Activated CD4-positive, alpha-beta T cell treated with anti-CD3 and anti-CD28 coated beads, Interleukin-2, amount 50 U/mL, for 4 hours (primary cell): ENCODE data around the gene EFCAB5.
"Not testable (repeated sequence)": the region's sequence is repeated elsewhere in the genome, so short reads cannot be mapped to it uniquely, and the experiment has no call there.

Experiments used
- DNase-seq, 2 experiments: peaks; one replicate each; pipeline ENCODE4 v3.0.0-alpha.2; 2020

Gene EFCAB5

DNA sequence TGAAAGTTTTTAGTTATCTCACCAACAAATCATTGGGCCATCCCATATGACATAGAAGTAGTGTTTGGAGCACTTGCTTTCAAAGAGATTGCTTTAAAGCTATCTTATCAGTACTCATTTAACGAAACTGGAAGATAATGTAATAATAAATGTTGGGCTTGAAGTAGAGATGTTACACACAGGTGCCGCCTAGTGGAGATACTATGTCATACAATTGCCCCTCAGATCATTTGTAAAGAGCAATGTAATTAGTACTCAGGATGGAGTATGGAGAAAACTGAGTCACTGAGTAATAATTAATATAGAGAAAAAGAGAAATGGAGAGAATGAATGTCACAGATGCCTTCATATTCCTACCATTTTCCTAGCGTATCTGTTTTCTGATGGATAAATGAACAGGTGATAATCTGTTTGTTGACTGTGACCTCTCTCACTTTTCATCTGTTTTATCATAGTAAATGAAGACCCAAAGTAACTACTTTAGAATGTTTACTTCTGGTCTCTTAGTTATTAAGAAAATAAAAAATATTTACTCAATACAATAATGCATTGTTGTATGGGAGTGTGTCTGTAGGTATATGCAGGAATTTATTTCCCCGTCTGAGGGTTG, 80.4 kb downstream of the EFCAB5 start:
- peak; percentile 9 to 12 for DNase-seq

DNA sequence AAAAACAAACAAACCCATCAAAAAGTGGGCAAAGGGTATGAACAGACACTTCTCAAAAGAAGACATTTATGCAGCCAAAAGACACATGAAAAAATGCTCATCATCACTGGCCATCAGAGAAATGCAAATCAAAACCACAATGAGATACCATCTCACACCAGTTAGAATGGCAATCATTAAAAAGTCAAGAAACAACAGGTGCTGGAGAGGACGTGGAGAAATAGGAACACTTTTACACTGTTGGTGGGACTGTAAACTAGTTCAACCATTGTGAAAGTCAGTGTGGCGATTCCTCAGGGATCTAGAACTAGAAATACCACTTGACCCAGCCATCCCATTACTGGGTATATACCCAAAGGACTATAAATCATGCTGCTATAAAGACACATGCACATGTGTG, 83.9 kb downstream of the EFCAB5 start:
- not testable (repeated sequence) for DNase-seq

DNA sequence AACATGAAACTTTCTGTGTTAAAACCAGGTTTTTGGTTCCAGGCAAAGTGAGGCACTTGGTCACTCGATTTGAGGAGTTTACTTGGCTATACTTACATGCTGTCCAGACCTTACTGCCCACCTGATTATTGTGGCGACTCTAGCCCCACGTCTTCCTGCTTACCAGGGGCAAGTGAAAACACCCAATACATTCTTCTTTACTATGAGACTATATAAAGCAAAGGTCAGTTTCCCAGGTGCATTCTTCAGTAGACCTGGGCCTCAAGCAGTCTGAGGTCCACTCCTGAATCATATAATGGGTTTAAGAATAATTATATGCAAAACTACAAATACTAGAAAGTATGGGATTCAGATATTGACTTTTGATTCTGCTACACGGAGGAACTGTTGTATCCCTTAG, 86.2 kb downstream of the EFCAB5 start:
- DNase-seq = no peak

DNA sequence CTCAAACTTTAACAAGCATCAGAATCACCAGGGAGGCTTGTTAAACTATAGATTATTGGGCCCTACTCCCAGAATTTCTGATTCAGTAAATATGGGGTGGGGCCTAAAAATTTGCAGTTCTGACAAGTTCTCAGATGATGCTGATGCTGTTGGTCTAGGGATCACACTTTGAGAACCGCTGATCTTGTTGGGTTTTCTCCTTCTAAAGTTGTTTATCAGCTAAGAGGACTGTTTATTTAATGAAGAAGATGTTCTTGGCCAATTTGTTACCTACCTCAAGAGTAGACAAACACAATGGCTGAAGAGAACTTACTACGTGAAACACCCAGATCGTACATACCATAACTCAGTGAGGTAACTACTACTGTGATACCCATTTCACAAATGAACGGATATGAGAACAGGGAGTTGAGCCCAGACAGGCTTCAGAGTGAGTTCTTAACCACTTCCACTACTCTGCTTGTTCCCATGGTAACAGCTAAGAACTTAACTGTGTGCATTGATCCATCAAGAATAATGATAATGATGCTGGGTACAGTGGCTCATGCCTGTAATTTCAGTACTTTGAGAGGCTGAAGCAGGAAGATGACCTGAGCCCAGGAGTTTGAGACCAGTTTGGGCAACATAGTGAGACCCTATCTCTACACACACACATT, 89.9 kb downstream of the EFCAB5 start:
- no peak for DNase-seq

DNA sequence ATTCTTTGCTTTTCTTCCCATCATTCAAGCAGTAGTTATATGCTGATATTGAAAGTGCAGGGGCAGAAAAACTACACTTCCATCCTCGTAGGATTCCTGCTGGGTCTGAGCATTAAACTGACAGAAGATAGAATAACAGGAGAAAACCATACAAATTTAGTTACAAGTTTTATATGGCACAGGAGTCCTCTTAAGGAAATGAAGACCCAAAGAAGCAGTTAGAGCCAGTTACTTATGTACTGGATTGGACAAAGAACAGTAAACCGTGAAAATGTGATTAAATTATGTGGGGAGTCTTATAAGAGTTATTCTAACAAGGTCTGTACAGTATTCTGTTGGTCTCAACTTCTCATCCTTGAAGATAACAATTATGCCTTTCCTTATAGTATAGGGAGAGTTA, 93.9 kb downstream of the EFCAB5 start:
- no peak for DNase-seq

DNA sequence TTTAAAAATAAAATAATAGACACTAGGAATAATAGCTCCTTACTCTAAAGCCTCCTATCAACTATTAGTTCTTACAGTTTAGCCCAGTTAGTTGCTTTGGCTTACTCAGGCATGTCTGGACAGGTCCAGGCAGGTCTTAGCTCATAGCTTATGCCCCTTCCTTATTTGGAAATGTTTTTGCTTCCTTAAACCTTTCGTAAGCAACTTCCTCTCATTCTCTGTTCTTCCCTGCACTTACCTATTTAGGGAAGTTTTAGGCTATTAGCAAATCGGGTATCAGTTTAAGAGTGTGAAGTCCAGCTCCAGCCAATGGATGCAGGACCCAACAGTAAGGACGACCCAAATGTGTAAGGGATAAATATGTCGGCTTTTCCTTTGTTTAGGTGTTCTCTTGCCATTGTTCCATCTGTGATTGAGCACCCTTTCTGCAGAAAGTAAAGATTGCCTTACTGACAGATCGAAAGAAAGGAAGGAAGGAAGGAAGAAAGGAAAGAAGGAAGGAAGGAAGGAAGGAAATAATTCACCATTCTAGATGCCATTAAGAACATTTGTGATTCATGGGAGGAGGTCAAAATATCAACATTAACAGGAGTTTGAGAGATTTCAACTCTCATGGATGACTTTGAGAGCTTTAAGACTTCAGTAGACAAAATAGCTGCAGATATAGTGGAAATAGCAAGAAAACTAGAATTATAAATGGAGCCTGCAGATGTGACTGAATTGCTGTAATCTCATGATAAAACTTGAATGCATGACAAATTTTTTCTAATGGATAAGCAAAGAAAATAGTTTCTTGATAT, 99.5 kb downstream of the EFCAB5 start:
- DNase-seq = not testable (repeated sequence)

DNA sequence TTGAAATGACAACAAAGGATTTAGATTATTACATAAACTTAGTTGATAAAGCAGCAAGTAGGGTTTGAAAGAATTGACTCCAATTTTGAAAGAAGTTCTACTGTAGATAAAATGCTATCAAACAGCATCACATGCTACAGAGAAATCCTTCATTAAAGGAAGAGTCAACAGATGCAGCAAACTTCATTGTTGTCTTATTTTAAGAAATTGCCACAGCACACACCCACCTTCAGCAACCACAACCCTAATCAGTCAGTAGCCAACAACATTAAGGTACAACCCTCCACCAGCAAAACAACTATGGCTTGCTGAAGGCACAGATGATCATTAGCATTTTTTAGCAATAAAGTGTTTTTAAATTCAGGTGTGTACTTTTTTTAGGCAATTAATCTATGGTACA, 100.1 kb downstream of the EFCAB5 start:
- no peak for DNase-seq

DNA sequence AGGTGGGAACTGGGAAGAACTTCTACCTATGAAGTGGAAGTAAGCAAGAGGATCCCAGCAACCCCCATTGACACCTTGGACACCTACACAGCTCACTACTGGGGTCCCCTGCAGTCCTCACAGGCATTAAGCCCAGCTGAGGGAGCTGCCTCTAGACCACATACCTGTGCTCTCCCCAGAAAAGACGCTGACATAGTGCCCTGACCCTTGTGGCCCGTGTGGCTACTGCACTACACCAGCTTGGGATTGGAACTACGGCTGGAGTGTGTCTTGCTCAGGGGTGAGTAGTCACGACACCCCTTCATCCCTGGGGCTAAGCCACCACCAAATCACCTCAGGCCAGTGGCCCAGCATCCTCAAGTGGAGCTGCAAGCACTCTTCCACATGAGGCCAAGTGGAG, 120.9 kb downstream of the EFCAB5 start:
- no peak for DNase-seq

DNA sequence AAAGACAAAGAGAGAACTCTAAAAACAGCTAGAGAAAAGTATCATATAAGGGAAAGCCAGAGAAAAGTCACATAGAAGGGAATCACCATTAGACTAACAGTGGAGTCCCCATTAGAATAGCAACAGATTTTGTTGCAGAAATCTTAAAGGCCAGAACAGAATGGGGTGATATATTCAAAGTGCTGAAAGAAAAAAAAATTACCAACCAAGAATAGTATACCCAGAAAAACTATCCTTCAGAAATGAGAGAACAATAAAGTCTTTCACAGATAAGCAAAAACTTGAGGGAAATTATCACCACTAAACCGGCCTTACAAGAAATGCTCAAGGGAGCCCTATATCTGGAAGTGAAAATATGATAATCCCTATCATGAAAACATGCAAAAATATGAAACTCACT, 123.3 kb downstream of the EFCAB5 start:
- DNase-seq = no peak

DNA sequence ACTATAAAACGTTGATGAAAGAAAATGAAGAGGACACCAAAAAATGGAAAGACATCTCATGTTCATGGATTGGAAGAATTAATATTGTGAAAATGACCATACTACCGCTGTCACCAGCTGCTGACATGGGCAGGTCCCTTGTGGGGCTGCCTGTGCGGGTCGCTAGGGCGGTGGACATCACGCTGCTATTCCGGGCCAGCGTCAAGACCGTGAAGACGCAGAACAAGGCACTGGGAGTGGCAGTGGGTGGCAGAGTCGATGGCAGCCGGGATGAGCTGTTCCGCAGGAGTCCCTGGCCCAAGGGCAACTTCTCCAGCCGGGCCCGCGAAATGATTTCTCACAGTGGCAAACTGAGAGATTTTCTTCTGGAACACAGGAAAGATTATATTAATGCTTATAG, 127.0 kb downstream of the EFCAB5 start:
- DNase-seq = no peak

DNA sequence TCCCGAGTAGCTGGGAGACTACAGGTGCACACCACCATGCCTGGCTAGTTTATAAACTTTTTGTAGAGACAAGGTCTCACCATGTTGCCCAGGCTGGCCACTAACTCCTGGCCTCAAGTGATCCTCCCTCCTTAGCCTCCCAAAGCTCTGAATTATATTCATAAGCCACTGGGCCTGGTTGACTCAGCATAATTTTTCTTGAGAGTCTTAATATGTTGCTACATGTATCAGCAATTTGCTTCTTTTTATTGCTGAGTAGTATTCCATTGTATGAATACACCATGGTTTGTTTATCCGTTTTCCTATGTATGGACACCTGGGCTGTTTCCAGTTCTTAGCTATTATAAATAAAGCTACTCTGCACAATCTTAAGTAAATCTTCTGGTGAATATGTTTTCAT, 132.8 kb downstream of the EFCAB5 start:
- DNase-seq = no peak

DNA sequence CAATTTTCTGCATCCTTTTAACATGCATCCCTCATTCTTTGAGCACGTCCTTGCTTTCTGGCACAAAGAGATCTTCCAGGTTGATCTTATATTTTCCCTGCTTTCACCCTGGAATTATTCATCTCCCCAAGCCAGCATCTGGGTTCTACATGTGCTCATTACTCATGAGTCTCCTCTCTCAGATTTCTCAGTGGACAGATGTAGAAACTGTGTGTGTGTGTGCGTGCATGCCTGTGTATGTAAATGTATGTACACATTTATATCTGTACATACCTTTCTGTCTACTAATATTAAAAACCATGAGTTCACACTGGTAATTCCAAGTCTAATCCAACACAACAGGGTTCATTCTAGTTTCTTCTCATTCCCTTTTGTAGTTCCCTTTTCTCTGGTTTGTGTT, 133.3 kb downstream of the EFCAB5 start:
- DNase-seq = no peak

DNA sequence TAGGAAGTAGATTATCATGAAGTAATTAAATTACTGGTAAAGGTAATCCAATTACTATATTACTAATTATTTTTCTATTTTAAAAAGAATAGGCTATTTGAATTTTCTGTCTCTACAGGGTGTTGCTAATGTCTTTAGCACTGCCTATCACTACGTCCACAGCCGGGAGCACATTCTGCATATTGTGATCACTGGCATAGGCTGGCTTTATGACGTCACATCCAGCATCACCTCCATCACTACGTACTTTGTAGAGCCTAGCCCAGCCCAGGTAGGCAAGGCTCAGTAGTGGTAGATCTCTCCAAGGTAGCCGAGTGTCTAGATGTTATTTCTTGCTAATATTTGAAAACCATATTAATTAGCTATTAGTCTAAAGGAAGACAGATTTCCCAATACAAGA, 141.3 kb downstream of the EFCAB5 start:
- no peak for DNase-seq

DNA sequence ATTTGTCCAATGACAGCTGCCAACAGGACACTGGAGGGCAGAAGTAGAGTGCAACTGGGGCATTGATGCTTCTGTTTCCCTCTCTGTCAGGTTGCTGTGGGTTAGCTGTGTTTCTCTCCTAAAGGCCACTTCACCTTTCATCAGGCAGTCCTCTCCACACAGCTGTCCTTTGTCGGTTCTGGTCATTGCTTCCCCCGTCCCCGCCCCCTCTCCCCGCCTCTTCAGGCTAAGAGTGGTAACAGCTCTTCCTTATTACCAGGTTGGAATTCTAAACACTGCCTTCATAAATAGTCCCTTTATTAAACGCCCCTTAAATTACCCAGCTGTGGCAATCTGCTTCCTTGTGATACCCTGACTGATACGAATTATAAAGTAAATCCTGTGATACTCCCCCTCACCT, 143.4 kb downstream of the EFCAB5 start:
- DNase-seq = no peak

DNA sequence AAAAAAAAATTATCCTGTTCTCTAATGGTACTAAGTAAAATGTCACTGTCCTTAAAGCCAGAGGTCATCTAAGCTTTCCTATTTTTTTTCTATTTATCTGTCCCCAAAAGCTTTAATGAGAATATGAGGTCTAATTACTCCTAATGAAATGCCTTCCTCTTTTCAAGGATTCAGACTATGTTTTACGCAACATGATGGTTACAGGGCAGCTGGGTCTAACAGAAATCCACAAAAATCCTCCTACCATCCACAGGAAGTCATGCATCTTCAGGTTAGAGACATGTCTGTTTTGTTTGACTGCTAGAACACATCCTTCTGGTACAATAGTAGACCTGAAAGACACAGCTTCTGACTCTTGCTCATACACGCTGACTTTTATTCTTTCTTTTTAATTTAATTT, 145.5 kb downstream of the EFCAB5 start:
- no peak for DNase-seq

DNA sequence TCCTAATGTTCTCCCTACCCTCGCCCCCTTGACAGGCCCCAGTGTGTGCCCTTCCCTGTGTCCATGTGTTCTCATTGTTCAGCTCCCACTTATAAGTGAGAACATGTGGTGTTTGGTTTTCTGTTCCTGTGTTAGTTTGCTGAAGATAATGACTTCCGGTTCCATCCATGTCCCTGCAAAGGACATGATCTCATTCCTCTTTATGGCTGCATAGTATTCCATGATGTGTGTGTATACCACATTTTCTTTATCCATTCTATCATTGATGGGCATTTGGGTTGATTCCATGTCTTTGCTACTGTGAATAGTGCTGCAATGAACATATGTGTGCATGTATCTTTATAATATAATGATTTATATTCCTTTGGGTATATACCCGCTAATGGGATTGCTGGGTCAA, 146.0 kb downstream of the EFCAB5 start:
- DNase-seq = not testable (repeated sequence)

DNA sequence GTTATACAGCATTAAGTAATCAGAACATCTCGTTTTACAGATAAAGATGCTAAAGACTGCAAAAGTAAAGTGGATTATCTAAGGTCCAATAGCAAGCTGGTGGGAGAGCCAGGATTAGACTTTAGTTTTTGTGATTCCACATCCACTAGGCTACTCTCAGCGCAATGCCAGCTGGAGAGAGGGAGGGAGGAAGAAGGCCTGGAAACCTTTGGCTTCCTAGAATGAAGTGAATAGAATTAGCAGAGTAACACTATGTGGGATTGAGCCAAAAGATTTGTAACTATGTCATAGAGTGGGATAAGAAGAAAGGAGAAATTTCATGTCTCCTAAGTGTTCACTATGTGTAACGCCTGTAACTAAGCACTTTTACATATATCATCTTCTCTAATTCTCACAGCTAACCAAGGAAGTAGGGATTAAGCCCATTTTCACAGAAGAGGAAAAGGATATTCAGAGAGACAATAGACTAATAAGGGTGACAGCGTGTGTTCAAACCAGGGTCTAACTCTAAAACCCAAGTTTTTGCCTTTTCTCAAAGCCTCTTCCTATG, 149.8 kb downstream of the EFCAB5 start:
- DNase-seq = no peak

DNA sequence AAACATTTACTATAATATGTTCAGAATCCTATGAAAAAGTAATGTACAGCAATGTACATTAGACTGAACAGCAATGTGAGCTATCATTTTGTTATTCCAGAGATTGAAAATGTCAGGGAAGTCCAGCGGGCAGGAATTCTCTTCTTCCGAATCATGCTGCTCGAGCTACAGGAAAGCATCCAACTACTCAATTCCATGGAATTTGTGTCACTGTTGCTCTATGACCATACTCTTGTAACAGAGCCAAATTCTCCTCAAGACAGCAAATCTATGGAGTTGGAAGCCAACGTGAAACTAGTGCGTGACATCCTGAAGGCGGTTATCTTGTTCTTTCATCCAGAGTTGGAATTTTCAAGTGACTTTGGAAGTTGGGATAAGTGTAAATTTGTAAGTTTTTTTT, 150.3 kb downstream of the EFCAB5 start:
- no peak for DNase-seq

DNA sequence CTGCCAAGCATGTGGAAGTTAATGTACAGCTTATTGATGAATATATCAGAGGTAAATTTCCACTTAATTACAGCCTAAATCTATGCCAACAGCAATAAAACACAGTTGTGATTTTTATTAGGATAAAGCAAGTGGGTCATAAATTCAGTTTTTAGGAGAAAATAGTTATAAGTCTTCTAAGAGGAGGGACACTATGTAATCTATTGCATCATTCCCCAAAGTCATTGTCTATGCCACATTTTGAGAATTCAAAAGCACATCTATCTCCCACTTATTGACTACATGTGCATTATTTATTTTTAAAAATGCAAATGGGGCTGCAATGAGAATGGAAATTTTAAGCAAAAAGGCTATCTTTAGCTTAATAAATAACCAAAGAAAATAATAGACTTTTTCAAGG, 151.5 kb downstream of the EFCAB5 start:
- no peak for DNase-seq

DNA sequence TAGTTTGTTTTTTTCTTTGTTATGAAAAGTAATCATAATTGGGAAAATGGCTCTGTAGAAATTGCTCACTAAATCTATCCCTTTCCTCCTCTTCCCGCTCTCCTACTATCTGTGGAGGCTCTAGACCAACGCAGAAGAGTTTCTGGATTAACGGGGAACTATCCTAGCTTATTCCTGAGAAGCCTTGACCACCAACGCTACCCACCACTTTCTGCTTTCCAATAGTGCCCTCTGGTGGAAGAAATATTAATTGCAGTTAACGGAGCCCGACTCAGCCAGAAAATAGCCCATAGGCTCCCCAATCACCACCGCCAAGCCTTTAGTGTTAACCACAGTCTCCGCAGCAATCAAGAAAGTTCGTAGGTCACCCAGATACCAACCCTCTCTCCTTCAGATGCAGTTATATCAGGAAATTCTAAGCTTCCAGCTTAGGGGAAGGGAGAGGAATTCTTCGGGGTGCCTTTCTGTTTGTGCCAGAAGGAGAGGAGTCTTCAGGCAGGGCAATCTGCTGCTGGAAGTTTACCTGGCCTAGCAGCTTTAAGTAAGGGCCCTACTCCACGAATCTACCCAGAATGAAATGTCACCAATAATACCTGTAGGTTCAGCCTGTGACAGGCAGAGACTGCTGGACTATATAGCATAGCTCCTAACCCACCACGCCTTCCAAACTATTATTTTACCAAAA, 152.2 kb downstream of the EFCAB5 start:
- DNase-seq = peak in 1 of 2 experiments; percentile 19

DNA sequence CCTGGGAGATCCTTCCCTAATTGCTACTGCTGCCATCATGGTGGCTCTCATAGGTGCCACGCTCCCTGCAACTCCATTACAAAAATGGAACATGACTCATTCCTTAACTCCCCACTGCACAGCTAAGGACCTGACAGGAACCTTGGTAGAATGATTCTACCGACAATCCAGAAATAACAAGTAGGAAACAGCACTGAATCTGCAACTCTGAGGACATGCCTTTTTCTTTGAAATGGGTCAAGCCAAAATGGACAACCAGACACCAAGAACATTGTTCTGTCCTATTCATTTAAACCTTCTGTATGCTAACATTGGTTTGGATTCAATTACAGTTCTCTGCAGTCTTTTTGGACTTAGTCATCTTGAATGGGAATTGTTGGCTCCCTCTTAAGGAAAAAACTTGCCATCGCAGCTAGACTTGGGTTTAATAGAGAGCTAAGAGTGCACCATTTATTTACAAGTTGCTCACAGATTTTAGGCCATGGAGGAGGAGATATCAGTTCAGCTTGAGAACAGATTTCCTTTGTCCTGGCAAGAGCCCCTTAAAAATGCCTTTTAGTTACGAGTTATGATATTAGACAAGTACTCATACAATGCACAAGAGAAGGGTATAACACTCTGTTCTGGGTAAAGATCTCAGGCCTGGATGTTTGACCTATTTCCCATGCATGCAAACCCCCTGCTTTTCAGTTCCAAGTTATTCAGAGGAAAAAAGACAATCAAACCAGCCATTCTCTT, 154.2 kb downstream of the EFCAB5 start:
- DNase-seq = no peak

DNA sequence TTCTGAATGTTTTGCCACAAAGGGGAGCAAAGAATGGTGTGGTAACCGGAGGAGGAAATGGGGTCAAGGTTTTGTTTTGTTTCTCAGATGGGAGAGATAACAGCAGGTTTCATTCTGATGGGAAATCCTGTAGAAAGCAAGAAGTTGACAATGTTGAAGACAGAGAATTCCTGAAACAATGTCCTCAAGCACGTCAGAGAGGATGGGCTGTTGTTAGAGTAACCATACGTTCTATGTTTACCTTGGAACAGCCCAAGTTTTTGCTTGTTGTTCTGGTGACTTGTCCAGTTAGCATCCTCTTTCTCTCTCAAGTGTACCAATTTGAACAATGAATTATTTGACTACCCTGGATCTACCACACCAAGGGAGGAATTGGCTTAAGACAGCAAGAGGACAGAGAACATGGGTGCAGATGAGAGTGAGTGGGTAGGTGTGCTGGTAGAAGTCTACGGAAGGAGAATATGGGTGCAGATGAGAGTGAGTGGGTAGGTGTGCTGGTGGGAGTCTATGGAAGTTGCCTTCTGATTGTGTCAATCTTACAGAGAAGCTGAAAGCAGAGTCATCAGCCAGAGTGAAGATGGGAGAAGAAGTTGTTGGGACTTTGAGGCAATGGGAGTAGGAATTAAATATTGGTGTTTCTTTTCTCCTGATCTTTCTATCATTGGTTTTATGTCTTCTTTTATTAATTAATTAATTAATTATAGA, 160.4 kb downstream of the EFCAB5 start:
- no peak for DNase-seq
